GM18867 (cell line): ENCODE data around the gene RNGTT.
"Not testable (repeated sequence)": the region's sequence is repeated elsewhere in the genome, so short reads cannot be mapped to it uniquely, and the experiment has no call there.

Experiments
- ATAC-seq: cut with Tn5 transposase; IDR thresholded peaks from one replicate; pipeline ENCODE4 v1.9.1; 2021; ENCODE audit warnings: mild to moderate bottlenecking, moderate library complexity; ENCODE audit not compliant: unreplicated experiment

RNGTT gene

GRCh38 chr6:88823998-88824397 is 139.4 kb downstream of the RNGTT start:
- no peak for ATAC-seq

GRCh38 chr6:88815491-88815890 is 147.9 kb downstream of the RNGTT start:
- no peak for ATAC-seq

- no peak for ATAC-seq
Observed at GRCh38 chr6:88814909-88815308, 148.5 kb downstream of the RNGTT start.

GRCh38 chr6:88813045-88813444 is 150.4 kb downstream of the RNGTT start:
- ATAC-seq, result no peak

- no peak for ATAC-seq
Observed at GRCh38 chr6:88810701-88811100, 152.7 kb downstream of the RNGTT start.

- ATAC-seq, result no peak
Observed at GRCh38 chr6:88810089-88810488, 153.3 kb downstream of the RNGTT start.

GRCh38 chr6:88808381-88808780 is 155.0 kb downstream of the RNGTT start:
- ATAC-seq, result no peak

GRCh38 chr6:88807622-88808021 is 155.8 kb downstream of the RNGTT start:
- ATAC-seq, result no peak

- no peak for ATAC-seq
Observed at GRCh38 chr6:88806728-88807127, 156.7 kb downstream of the RNGTT start.

- ATAC-seq, result no peak
Observed at GRCh38 chr6:88804701-88805100, 158.7 kb downstream of the RNGTT start.

GRCh38 chr6:88785478-88785877 is 177.9 kb downstream of the RNGTT start:
- ATAC-seq, result no peak

GRCh38 chr6:88780714-88781389 is 182.6 kb downstream of the RNGTT start:
- ATAC-seq, result peak; percentile 73

GRCh38 chr6:88775866-88776571 is 187.4 kb downstream of the RNGTT start:
- ATAC-seq, result no peak

- ATAC-seq, result not testable (repeated sequence)
Observed at GRCh38 chr6:88768114-88768513, 195.3 kb downstream of the RNGTT start.

- ATAC-seq, result no peak
Observed at GRCh38 chr6:88764081-88764480, 199.3 kb downstream of the RNGTT start.

- ATAC-seq, result no peak
Observed at GRCh38 chr6:88763160-88763559, 200.3 kb downstream of the RNGTT start.

- ATAC-seq, result peak; percentile 67
Observed at GRCh38 chr6:88761237-88762031, 202.0 kb downstream of the RNGTT start.

GRCh38 chr6:88760091-88760490 is 203.3 kb downstream of the RNGTT start:
- no peak for ATAC-seq

GRCh38 chr6:88750936-88751335 is 212.5 kb downstream of the RNGTT start:
- ATAC-seq, result no peak

- ATAC-seq, result no peak
Observed at GRCh38 chr6:88749849-88750248, 213.6 kb downstream of the RNGTT start.

GRCh38 chr6:88748141-88748540 is 215.3 kb downstream of the RNGTT start:
- no peak for ATAC-seq

- ATAC-seq, result no peak
Observed at GRCh38 chr6:88741939-88742338, 221.5 kb downstream of the RNGTT start.
